Measurements from ENCODE around the gene TIMM21. TPM values are rescaled to one million over a fixed set of nuclear protein-coding genes. Genes with fewer than 3 reads are reported as not detected.

The TIMM21 gene
- total and polyA plus RNA-seq, 9 of the 15 experiments (the other 6 are each of a cell fraction or from before 2014, with no cell fraction given): 54.7 to 229 (median 83.3) TPM

DNA sequence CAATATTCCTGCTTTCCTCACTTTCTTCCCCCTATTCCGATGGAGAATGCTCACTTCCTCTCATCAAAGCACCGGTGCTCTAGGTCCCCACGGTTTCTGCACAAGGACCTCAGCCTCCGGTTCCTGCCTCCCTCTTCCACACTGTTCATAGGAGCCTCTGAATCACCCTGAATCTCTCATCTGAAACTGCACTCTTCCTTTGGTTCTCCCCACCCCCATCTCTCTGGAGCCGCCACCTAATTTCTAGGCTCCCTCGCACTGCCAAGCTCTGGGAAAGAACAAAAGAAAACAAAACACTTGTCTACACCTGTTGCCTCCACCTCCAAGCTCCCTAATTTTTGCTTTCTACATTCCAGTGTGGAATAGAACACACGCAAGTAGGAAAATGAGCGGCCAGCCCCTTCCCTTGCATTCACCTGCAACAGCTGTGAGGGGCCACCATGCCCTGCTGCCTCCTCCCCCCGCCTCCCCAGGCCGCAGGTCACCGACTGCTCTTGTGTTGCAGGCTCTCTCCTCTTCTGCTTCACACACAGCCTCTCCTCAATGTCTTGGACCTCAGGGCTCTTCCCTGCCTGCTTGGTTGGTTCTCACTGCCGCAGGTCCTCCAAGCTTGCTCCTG lies 10.3 kb upstream of the TIMM21 start:
- Histone ChIP-seq H3K9ac (ENCODE audit: insufficient read depth in 1 of 2, low read depth in 2 of 2, low read length in 2 of 2) (no peak overlapping the region), H3K9me1 (ENCODE audit: control insufficient read depth, insufficient read depth, low read length) (no peaks in the 10 kb centered on the region), H3K4me2 (ENCODE audit: insufficient read depth, low read length) (peak overlapping the region; percentile 46), H2AFZ (ENCODE audit: low read depth, low read length) (peak overlapping the region; percentile 81), H3K79me2 (ENCODE audit: control insufficient read depth, insufficient read depth, low read length) (no peaks in the 10 kb centered on the region), H3K27ac (ENCODE audit: extremely low read depth, low read depth, low read length) (no peak overlapping the region), H3K4me3 (no peak overlapping the region), H3K27me3 (ENCODE audit: control insufficient read depth in 2 of 2, insufficient read depth in 2 of 2, low read length in 2 of 2) (no peaks in the 10 kb centered on the region), H3K4me1 (replicated peaks in 1 of 2; ENCODE audit: control insufficient read depth in 2 of 2, insufficient read depth in 2 of 2, low read length in 2 of 2) (peaks cover 7 to 22% of the 10 kb centered on the region in 2 experiments; a peak in 4 of 5 replicates), H4K20me1 (replicated peaks; ENCODE audit: control insufficient read depth, insufficient read depth, low read length) (no peaks in the 10 kb centered on the region), H3K9me3 (replicated peaks; ENCODE audit: control insufficient read depth, insufficient read depth, low read depth, low read length) (no peaks in the 10 kb centered on the region), H3K36me3 (ENCODE audit: control insufficient read depth, insufficient read depth, low read length) (no peaks in the 10 kb centered on the region; the same call in 2 of the 3 replicates)
- POLR2A ChIA-PET: no interaction called here
- FAIRE-seq: no peak
- ATAC-seq: peak; percentile 24; the same call in 2 of the 3 replicates
- WGBS (ENCODE audit: insufficient coverage, low coverage, missing lambda C conversion rate): 43% methylated on average over 6 of the region's 12 CpGs
- TF ChIP-seq CBX1 (IDR thresholded peaks at IDR 0.05; ENCODE audit: low read depth) (no peak), PRDM10 (IDR thresholded peaks at IDR 0.05; ENCODE audit: partially characterized antibody) (peak; percentile 18)
- intact Hi-C loops (cut with micrococcal nuclease) (no loop called here), in situ Hi-C loops (cut with MboI) (no loop called here)
- BruUV-seq (replicated peaks): no TSS peak
- CTCF ChIA-PET (ENCODE audit: low intra/inter-chr PET ratio): no interaction called here
- no peak for DNase-seq (ENCODE audit: extremely low read depth in 1 of 4, low spot score in 3 of 4)

Measured in K562 (cell line).